OCI-LY1 (cell line): ENCODE data around the gene IL3.

Experiments
- H2AFZ ChIP-seq: fragments of 200-600 bp; sonication (generic), shearing (Covaris generic); 2 replicates; pipeline ENCODE4 v1.6.0; 2014; ENCODE audit warnings: antibody characterized with exemption, mild to moderate bottlenecking, low read length
- H3F3A ChIP-seq: fragments of 200-600 bp; sonication (generic), shearing (Covaris generic); 2 replicates; pipeline ENCODE4 v1.6.0; 2014; ENCODE audit warnings: mild to moderate bottlenecking, antibody characterized with exemption, low read length, moderate library complexity; ENCODE audit not compliant: insufficient read depth
- H3K27ac ChIP-seq: fragments of 200-600 bp; sonication (generic); 2 replicates; pipeline ENCODE4 v1.5.1; 2014; ENCODE audit warnings: low read length, mixed run types, mild to moderate bottlenecking, low read depth; ENCODE audit not compliant: poor library complexity, severe bottlenecking
- H3K27me3 ChIP-seq: fragments of 200-600 bp; sonication (generic); 2 replicates; pipeline ENCODE4 v1.6.0; 2014; ENCODE audit warnings: antibody characterized with exemption, mild to moderate bottlenecking, low read length, moderate library complexity; ENCODE audit not compliant: insufficient read depth
- H3K36me3 ChIP-seq: fragments of 200-600 bp; sonication (generic); 2 replicates; pipeline ENCODE4 v1.6.1; 2014; ENCODE audit warnings: mild to moderate bottlenecking, antibody characterized with exemption, low read length, moderate library complexity, mixed read lengths; ENCODE audit not compliant: insufficient read depth
- H3K4me1 ChIP-seq: fragments of 200-600 bp; sonication (generic); 2 replicates; pipeline ENCODE4 v1.5.1; 2014; ENCODE audit warnings: mild to moderate bottlenecking, low read length, moderate library complexity; ENCODE audit not compliant: insufficient read depth, severe bottlenecking
- H3K4me2 ChIP-seq: fragments of 200-600 bp; sonication (generic), shearing (Covaris generic); 2 replicates; pipeline ENCODE4 v1.6.1; 2014; ENCODE audit warnings: low read length
- H3K4me3 ChIP-seq: fragments of 200-600 bp; sonication (generic); 2 replicates; pipeline ENCODE4 v1.5.1; 2014; ENCODE audit warnings: low read length, low read depth, mild to moderate bottlenecking, mixed read lengths; ENCODE audit not compliant: poor library complexity, severe bottlenecking
- H3K79me2 ChIP-seq: fragments of 200-600 bp; shearing (Covaris generic); 2 replicates; pipeline ENCODE4 v1.6.1; 2016; ENCODE audit warnings: mixed run types, low read length, mixed read lengths; ENCODE audit not compliant: insufficient read depth
- H3K9ac ChIP-seq: fragments of 200-600 bp; sonication (generic), shearing (Covaris generic); 2 replicates; pipeline ENCODE4 v1.6.1; 2014; ENCODE audit warnings: mild to moderate bottlenecking, low read length, mixed read lengths
- H3K9me2 ChIP-seq: fragments of 200-600 bp; sonication (generic), shearing (Covaris generic); 2 replicates; pipeline ENCODE4 v1.6.1; 2014; ENCODE audit warnings: low read depth, mild to moderate bottlenecking, low read length, mixed read lengths
- H3K9me3 ChIP-seq: fragments of 200-600 bp; shearing (Covaris generic); 2 replicates; pipeline ENCODE4 v1.6.1; 2014; ENCODE audit warnings: low read length, mixed read lengths
- H4K20me1 ChIP-seq: fragments of 200-600 bp; sonication (generic), shearing (Covaris generic); 2 replicates; pipeline ENCODE4 v1.6.0; 2016; ENCODE audit warnings: mild to moderate bottlenecking, low read length; ENCODE audit not compliant: insufficient read depth
- CTCF ChIP-seq: fragments of 200-600 bp; sonication (generic), shearing (Covaris generic); IDR thresholded peaks from 2 replicates; pipeline ENCODE4 v1.5.1; 2017; ENCODE audit warnings: mild to moderate bottlenecking, antibody characterized with exemption, low read length, moderate library complexity, mixed read lengths
- EZH2 ChIP-seq: fragments of 200-600 bp; sonication (generic), shearing (Covaris generic); IDR thresholded peaks from 2 replicates; pipeline ENCODE4 v1.8.0; 2017; ENCODE audit warnings: borderline replicate concordance, mixed run types, mild to moderate bottlenecking, antibody characterized with exemption, low read length, moderate library complexity, mixed read lengths

The IL3 gene

GRCh38 chr5:132030610-132031009 lies 29.8 kb upstream of the IL3 start:
- no peaks in the 10 kb centered on the region for H3K36me3 ChIP-seq
- no peaks in the 10 kb centered on the region for H3K27me3 ChIP-seq
- no peak overlapping the region for H3K4me3 ChIP-seq
- H3K9ac ChIP-seq = no peak overlapping the region
- TF ChIP-seq EZH2 (no peak), CTCF (no peak)
- H3K27ac ChIP-seq = no peak overlapping the region
- no peaks in the 10 kb centered on the region for H3K79me2 ChIP-seq
- H3F3A ChIP-seq = no peaks in the 10 kb centered on the region
- no peak overlapping the region for H2AFZ ChIP-seq
- no peaks in the 10 kb centered on the region for H3K9me3 ChIP-seq
- no peaks in the 10 kb centered on the region for H3K9me2 ChIP-seq
- no peak overlapping the region for H3K4me2 ChIP-seq
- H3K4me1 ChIP-seq = no peaks in the 10 kb centered on the region
- no peaks in the 10 kb centered on the region for H4K20me1 ChIP-seq

GRCh38 chr5:132032196-132032595 lies 28.3 kb upstream of the IL3 start:
- no peaks in the 10 kb centered on the region for H3K9me2 ChIP-seq
- no peak overlapping the region for H3K4me3 ChIP-seq
- no peaks in the 10 kb centered on the region for H3K4me1 ChIP-seq
- no peaks in the 10 kb centered on the region for H3K27me3 ChIP-seq
- no peaks in the 10 kb centered on the region for H3K36me3 ChIP-seq
- H3K9ac ChIP-seq = no peak overlapping the region
- no peak overlapping the region for H2AFZ ChIP-seq
- no peaks in the 10 kb centered on the region for H3K9me3 ChIP-seq
- no peaks in the 10 kb centered on the region for H4K20me1 ChIP-seq
- TF ChIP-seq CTCF (no peak), EZH2 (no peak)
- H3K27ac ChIP-seq = no peak overlapping the region
- no peaks in the 10 kb centered on the region for H3F3A ChIP-seq
- no peaks in the 10 kb centered on the region for H3K79me2 ChIP-seq
- H3K4me2 ChIP-seq = no peak overlapping the region

- H3K27me3 ChIP-seq = no peaks in the 10 kb centered on the region
- no peak for TF ChIP-seq EZH2
- TF ChIP-seq CTCF = no peak
Measured at GRCh38 chr5:132033122-132033521, 27.3 kb upstream of the IL3 start.

More at GRCh38 chr5:132033122-132033521, 27.3 kb upstream of the IL3 start:
- Histone ChIP-seq H3K4me1 (no peaks in the 10 kb centered on the region), H3F3A (no peaks in the 10 kb centered on the region), H2AFZ (no peak overlapping the region), H3K4me3 (no peak overlapping the region), H3K9me3 (no peaks in the 10 kb centered on the region), H3K27ac (no peak overlapping the region), H3K9me2 (no peaks in the 10 kb centered on the region), H3K9ac (no peak overlapping the region), H3K36me3 (no peaks in the 10 kb centered on the region), H3K4me2 (no peak overlapping the region), H3K79me2 (no peaks in the 10 kb centered on the region), H4K20me1 (no peaks in the 10 kb centered on the region)
